Measurements from ENCODE around the gene PLCH1.

DNA sequence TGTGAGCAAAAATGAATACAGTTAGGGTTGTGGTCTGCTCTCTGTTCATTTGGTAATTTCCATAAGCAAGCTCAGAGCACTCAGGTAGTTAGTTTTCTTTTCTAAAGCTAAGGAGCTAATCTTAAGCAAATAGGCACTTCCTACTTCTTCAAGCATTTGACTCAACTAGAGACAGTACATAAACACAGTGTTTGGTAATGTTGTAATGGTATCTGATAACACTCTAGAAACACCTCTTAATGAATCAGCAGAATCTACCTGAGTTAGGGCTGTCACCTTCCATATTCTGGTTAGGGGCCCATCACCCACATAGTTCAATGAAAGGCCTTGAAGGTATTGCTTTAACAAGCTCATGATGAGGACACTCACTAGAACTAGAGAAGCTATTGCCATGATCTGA lies 83.1 kb downstream of the PLCH1 start:
- TF ChIP-seq, protein P1, sequence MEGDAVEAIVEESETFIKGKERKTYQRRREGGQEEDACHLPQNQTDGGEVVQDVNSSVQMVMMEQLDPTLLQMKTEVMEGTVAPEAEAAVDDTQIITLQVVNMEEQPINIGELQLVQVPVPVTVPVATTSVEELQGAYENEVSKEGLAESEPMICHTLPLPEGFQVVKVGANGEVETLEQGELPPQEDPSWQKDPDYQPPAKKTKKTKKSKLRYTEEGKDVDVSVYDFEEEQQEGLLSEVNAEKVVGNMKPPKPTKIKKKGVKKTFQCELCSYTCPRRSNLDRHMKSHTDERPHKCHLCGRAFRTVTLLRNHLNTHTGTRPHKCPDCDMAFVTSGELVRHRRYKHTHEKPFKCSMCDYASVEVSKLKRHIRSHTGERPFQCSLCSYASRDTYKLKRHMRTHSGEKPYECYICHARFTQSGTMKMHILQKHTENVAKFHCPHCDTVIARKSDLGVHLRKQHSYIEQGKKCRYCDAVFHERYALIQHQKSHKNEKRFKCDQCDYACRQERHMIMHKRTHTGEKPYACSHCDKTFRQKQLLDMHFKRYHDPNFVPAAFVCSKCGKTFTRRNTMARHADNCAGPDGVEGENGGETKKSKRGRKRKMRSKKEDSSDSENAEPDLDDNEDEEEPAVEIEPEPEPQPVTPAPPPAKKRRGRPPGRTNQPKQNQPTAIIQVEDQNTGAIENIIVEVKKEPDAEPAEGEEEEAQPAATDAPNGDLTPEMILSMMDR (IDR thresholded peaks at IDR 0.05; ENCODE audit: low read depth, low read length, missing input control) = no peak
- TF ChIP-seq RAD21 (IDR thresholded peaks at IDR 0.05) = no peak
- no peak for TF ChIP-seq RXRA (IDR thresholded peaks at IDR 0.05)
- TF ChIP-seq, protein P2, sequence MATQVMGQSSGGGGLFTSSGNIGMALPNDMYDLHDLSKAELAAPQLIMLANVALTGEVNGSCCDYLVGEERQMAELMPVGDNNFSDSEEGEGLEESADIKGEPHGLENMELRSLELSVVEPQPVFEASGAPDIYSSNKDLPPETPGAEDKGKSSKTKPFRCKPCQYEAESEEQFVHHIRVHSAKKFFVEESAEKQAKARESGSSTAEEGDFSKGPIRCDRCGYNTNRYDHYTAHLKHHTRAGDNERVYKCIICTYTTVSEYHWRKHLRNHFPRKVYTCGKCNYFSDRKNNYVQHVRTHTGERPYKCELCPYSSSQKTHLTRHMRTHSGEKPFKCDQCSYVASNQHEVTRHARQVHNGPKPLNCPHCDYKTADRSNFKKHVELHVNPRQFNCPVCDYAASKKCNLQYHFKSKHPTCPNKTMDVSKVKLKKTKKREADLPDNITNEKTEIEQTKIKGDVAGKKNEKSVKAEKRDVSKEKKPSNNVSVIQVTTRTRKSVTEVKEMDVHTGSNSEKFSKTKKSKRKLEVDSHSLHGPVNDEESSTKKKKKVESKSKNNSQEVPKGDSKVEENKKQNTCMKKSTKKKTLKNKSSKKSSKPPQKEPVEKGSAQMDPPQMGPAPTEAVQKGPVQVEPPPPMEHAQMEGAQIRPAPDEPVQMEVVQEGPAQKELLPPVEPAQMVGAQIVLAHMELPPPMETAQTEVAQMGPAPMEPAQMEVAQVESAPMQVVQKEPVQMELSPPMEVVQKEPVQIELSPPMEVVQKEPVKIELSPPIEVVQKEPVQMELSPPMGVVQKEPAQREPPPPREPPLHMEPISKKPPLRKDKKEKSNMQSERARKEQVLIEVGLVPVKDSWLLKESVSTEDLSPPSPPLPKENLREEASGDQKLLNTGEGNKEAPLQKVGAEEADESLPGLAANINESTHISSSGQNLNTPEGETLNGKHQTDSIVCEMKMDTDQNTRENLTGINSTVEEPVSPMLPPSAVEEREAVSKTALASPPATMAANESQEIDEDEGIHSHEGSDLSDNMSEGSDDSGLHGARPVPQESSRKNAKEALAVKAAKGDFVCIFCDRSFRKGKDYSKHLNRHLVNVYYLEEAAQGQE (IDR thresholded peaks at IDR 0.05) = no peak
